H1 (cell line): ENCODE results near the gene AGRN. TPM values are rescaled to one million over a fixed set of nuclear protein-coding genes. Genes with fewer than 3 reads are reported as not detected.
A peak's percentile ranks its signal among the peaks of the same experiment; 100 is the strongest.

Experiments used
- CTCF ChIA-PET: fragments of 300-600 bp; sonication (Branson Sonifier 250); formaldehyde crosslinking; loops from one replicate; lab custom pipeline; 2021; ENCODE audit not compliant: partially characterized antibody; lab: Charles Lee
- POLR2A ChIA-PET: fragments of 300-600 bp; sonication (Branson Sonifier 250); formaldehyde crosslinking; loops from one replicate; lab custom pipeline; 2021; ENCODE audit warnings: inconsistent platforms; ENCODE audit not compliant: partially characterized antibody; lab: Charles Lee
- DNase-seq, 2 experiments: peaks; one replicate each; pipeline versions ENCODE4 v3.0.0 to v3.0.0-alpha.2; 2010 to 2022; ENCODE audit warnings: low spot score in 2 of 2, low read depth in 1 of 2, mixed read lengths in 1 of 2
- FAIRE-seq: peaks from 2 replicates; lab custom pipeline; 2011; peaks lifted over from hg19 to GRCh38; lab: Jason Lieb, UNC
- H2AFZ ChIP-seq: 2 replicates; pipeline ENCODE4 v1.8.1; 2012; ENCODE audit warnings: low read length, inconsistent platforms
- H2AK5ac ChIP-seq: 2 replicates; pipeline ENCODE4 v1.6.1; 2013; ENCODE audit warnings: low read depth, low read length
- H2BK120ac ChIP-seq: replicated peaks from 2 replicates; pipeline ENCODE3; 2013; ENCODE audit warnings: low read depth, low read length, inconsistent platforms
- H2BK12ac ChIP-seq: 2 replicates; pipeline ENCODE4 v1.6.1; 2013; ENCODE audit warnings: low read depth, low read length
- H2BK15ac ChIP-seq: 2 replicates; pipeline ENCODE4 v1.6.1; 2013; ENCODE audit warnings: low read length
- H2BK20ac ChIP-seq: 2 replicates; pipeline ENCODE4 v1.6.1; 2013; ENCODE audit warnings: low read length
- H2BK5ac ChIP-seq: 2 replicates; pipeline ENCODE4 v1.6.1; 2013; ENCODE audit warnings: low read depth, low read length
- H3K14ac ChIP-seq: 2 replicates; pipeline ENCODE4 v1.6.1; 2013; ENCODE audit warnings: inconsistent platforms; ENCODE audit not compliant: insufficient read length
- H3K18ac ChIP-seq: 2 replicates; pipeline ENCODE4 v1.6.1; 2013; ENCODE audit warnings: low read length; ENCODE audit errors: extremely low read depth
- H3K23ac ChIP-seq: 2 replicates; pipeline ENCODE4 v1.6.1; 2013; ENCODE audit warnings: inconsistent platforms; ENCODE audit not compliant: insufficient read length
- H3K23me2 ChIP-seq: 2 replicates; pipeline ENCODE4 v1.6.1; 2013; ENCODE audit warnings: low read depth, low read length
- H3K27ac ChIP-seq: 2 replicates; pipeline ENCODE4 v1.6.1; 2011; ENCODE audit warnings: low read depth, low read length, inconsistent platforms
- H3K27me3 ChIP-seq, 4 experiments: replicated peaks in 1 of 4; 1 replicate in 1 of 4; 2 replicates in 3 of 4; pipeline versions ENCODE4 v1.6.1 to v1.8.1; 2011 to 2013; ENCODE audit warnings: low read length in 3 of 4, mild to moderate bottlenecking in 3 of 4, inconsistent platforms in 2 of 4, mixed read lengths in 2 of 4, moderate library complexity in 1 of 4; ENCODE audit not compliant: control insufficient read depth in 3 of 4, insufficient read depth in 3 of 4; ENCODE audit errors: extremely low read depth in 1 of 4
- H3K36me3 ChIP-seq, 4 experiments: 2 replicates each; pipeline versions ENCODE4 v1.6.1 to v1.8.1; 2011 to 2013; ENCODE audit warnings: mild to moderate bottlenecking in 4 of 4, low read length in 3 of 4, moderate library complexity in 2 of 4, control low read depth in 1 of 4, inconsistent platforms in 1 of 4; ENCODE audit not compliant: insufficient read depth in 4 of 4, control insufficient read depth in 2 of 4
- H3K4ac ChIP-seq: replicated peaks from 2 replicates; pipeline ENCODE3; 2013; ENCODE audit warnings: low read length, low read depth, mixed read lengths, inconsistent platforms; ENCODE audit not compliant: insufficient read length
- H3K4me1 ChIP-seq, 4 experiments: replicated peaks in 1 of 4; 1 replicate in 1 of 4; 2 replicates in 3 of 4; pipeline versions ENCODE4 v1.6.1 to v1.8.1; 2011 to 2013; ENCODE audit warnings: low read length in 3 of 4, inconsistent platforms in 2 of 4, mixed read lengths in 1 of 4; ENCODE audit not compliant: insufficient read depth in 4 of 4, control insufficient read depth in 3 of 4
- H3K4me2 ChIP-seq, 2 experiments: 2 replicates each; pipeline versions ENCODE4 v1.6.1 to v1.8.1; 2011 to 2013; ENCODE audit warnings: low read depth in 2 of 2, low read length in 2 of 2, control low read depth in 1 of 2, inconsistent platforms in 1 of 2, mild to moderate bottlenecking in 1 of 2; ENCODE audit not compliant: insufficient read depth in 1 of 2
- H3K4me3 ChIP-seq, 4 experiments: fragments of 200-600, 300-600 bp in 1 of 4; sonication (generic), shearing (Covaris generic), sonication (Bioruptor Twin) in 1 of 4; 2 replicates each; pipeline versions ENCODE4 v1.5.1 to v1.8.1; 2011 to 2016; ENCODE audit warnings: low read length in 4 of 4, low read depth in 3 of 4, control low read depth in 2 of 4, inconsistent platforms in 2 of 4, mild to moderate bottlenecking in 2 of 4, mixed read lengths in 1 of 4, moderate library complexity in 1 of 4; ENCODE audit not compliant: insufficient read depth in 2 of 4; ENCODE audit errors: extremely low read depth in 1 of 4
- H3K56ac ChIP-seq: replicated peaks from 2 replicates; pipeline ENCODE3; 2013; ENCODE audit warnings: low read depth, mild to moderate bottlenecking, mixed read lengths, low read length, inconsistent platforms; ENCODE audit not compliant: insufficient read length
- H3K79me1 ChIP-seq: 2 replicates; pipeline ENCODE4 v1.6.1; 2013; ENCODE audit warnings: low read depth, low read length, control low read depth
- H3K79me2 ChIP-seq, 2 experiments: 2 replicates each; pipeline versions ENCODE4 v1.6.1 to v1.8.1; 2012 to 2013; ENCODE audit warnings: low read length in 2 of 2, mild to moderate bottlenecking in 2 of 2, inconsistent platforms in 1 of 2; ENCODE audit not compliant: insufficient read depth in 2 of 2, control insufficient read depth in 1 of 2
- H3K9ac ChIP-seq, 4 experiments: replicated peaks in 1 of 4; 1 replicate in 1 of 4; 2 replicates in 3 of 4; pipeline versions ENCODE4 v1.6.1 to v1.8.1; 2011 to 2013; ENCODE audit warnings: low read depth in 3 of 4, low read length in 3 of 4, control low read depth in 2 of 4, mild to moderate bottlenecking in 2 of 4, moderate library complexity in 2 of 4, inconsistent platforms in 1 of 4; ENCODE audit errors: extremely low read depth in 1 of 4
- H3K9me3 ChIP-seq, 2 experiments: 2 replicates each; pipeline versions ENCODE4 v1.6.1 to v1.8.1; 2012 to 2013; ENCODE audit warnings: mild to moderate bottlenecking in 2 of 2, moderate library complexity in 2 of 2, control low read depth in 1 of 2, inconsistent platforms in 1 of 2, low read depth in 1 of 2, low read length in 1 of 2, mixed read lengths in 1 of 2; ENCODE audit not compliant: insufficient read depth in 2 of 2
- H4K20me1 ChIP-seq, 2 experiments: replicated peaks in 1 of 2; 2 replicates each; pipeline versions ENCODE3 to v1.8.1; 2011 to 2013; ENCODE audit warnings: inconsistent platforms in 2 of 2, low read length in 2 of 2, mild to moderate bottlenecking in 1 of 2; ENCODE audit not compliant: insufficient read depth in 2 of 2, control insufficient read depth in 1 of 2
- H4K5ac ChIP-seq: 2 replicates; pipeline ENCODE4 v1.6.1; 2013; ENCODE audit warnings: low read length, low read depth, mixed read lengths, inconsistent platforms; ENCODE audit not compliant: insufficient read length
- H4K8ac ChIP-seq: 2 replicates; pipeline ENCODE4 v1.8.0; 2013; ENCODE audit warnings: mild to moderate bottlenecking, moderate library complexity, low read length, inconsistent platforms; ENCODE audit not compliant: insufficient read depth; ENCODE audit errors: extremely low read depth
- H4K91ac ChIP-seq: replicated peaks from 2 replicates; pipeline ENCODE3; 2013; ENCODE audit warnings: low read length, mixed read lengths, inconsistent platforms; ENCODE audit not compliant: insufficient read length
- CREB1 ChIP-seq: IDR thresholded peaks from 2 replicates; pipeline ENCODE4 v1.6.1; 2012; ENCODE audit warnings: inconsistent platforms
- EP300 ChIP-seq, 2 experiments: IDR thresholded peaks; 1 replicate in 1 of 2; 2 replicates in 1 of 2; pipeline ENCODE4 v1.6.1; 2011 to 2012; ENCODE audit warnings: low read depth in 2 of 2, low read length in 2 of 2, mild to moderate bottlenecking in 2 of 2, borderline replicate concordance in 1 of 2, inconsistent platforms in 1 of 2, moderate library complexity in 1 of 2
- KDM4A ChIP-seq: IDR thresholded peaks from one replicate; pipeline ENCODE4 v1.7.1; 2012; ENCODE audit warnings: low read depth, mild to moderate bottlenecking, moderate library complexity, low read length, inconsistent platforms; ENCODE audit not compliant: severe bottlenecking
- MAFK ChIP-seq: IDR thresholded peaks from 2 replicates; pipeline ENCODE4 v1.6.1; 2012; ENCODE audit warnings: low read depth, mild to moderate bottlenecking, improper control_type of control experiment, low read length
- PHF8 ChIP-seq: fragments of 200-600 bp; sonication (generic); conservative IDR thresholded peaks from 2 replicates; pipeline ENCODE4 v1.7.1; 2012; ENCODE audit warnings: low read depth, mild to moderate bottlenecking, inconsistent platforms, low read length, moderate library complexity
- SAP30 ChIP-seq: fragments of 300-600 bp; sonication (generic); IDR thresholded peaks from 2 replicates; pipeline ENCODE4 v1.7.1; 2012; ENCODE audit warnings: low read length, moderate library complexity, mild to moderate bottlenecking, inconsistent platforms; ENCODE audit not compliant: insufficient read depth, insufficient replicate concordance
- TAF1 ChIP-seq: IDR thresholded peaks from 2 replicates; pipeline ENCODE4 v1.6.1; 2011; ENCODE audit warnings: mild to moderate bottlenecking, low read depth, low read length
- TBP ChIP-seq: IDR thresholded peaks from 2 replicates; pipeline ENCODE4 v1.6.1; 2011; ENCODE audit warnings: low read depth, low read length, improper control_type of control experiment
- TCF12 ChIP-seq: IDR thresholded peaks from 2 replicates; pipeline ENCODE4 v1.6.1; 2011; ENCODE audit warnings: low read depth, mild to moderate bottlenecking, low read length
- WGBS, 2 experiments: shearing (Covaris generic) in 1 of 2; methylation state at CpG; one replicate each; pipeline versions ENCODE4 v1.1.6 to v1.1.7; 2013 to 2015; ENCODE audit warnings: low lambda C conversion rate in 2 of 2, mixed read lengths in 2 of 2, inconsistent platforms in 1 of 2, low coverage in 1 of 2, missing lambda C conversion rate in 1 of 2; ENCODE audit not compliant: insufficient replicate concordance in 2 of 2, insufficient coverage in 1 of 2, insufficient read length in 1 of 2; ENCODE audit errors: extremely low coverage in 1 of 2, missing lambda C conversion rate in 1 of 2; 5-methylcytosine and 5-hydroxymethylcytosine counted together
- polyA plus RNA-seq, 7 experiments: library from polyadenylated mRNA; depleted of rRNA in 3 of 7; stranded (reverse) in 5 of 7; unstranded in 2 of 7; fragments of >200 nt in 5 of 7; fragments of 200-250 nt in 2 of 7; gene quantifications; 1 replicate in 5 of 7; 2 replicates in 1 of 7; 4 replicates in 1 of 7; pipeline versions ENCODE4 v1.2.1 to v1.2.3, GENCODE V29; 2011 to 2013; ENCODE audit warnings: missing spikeins in 2 of 7, mixed read lengths in 2 of 7
- total RNA-seq: library from RNA; stranded (reverse); fragmentation: NEBNext Ultra II Directional; extraction: Animal tissue kit (Norgen Biotek cat#: 25700); gene quantifications from 2 replicates; pipeline ENCODE4 v1.2.1, GENCODE V29; 2021

The AGRN gene
- total and polyA plus RNA-seq, 2 of the 8 experiments (the other 6 are each of a cell fraction or from before 2014, with no cell fraction given), result 52.3 to 155 TPM

GRCh38 chr1:1088801-1089680 is 69.1 kb downstream of the AGRN start:
- H3K36me3 ChIP-seq, result no peaks in the 10 kb centered on the region
- H3K14ac ChIP-seq, result no peak overlapping the region
- H3K4me2 ChIP-seq, result no peak overlapping the region
- 92% methylated on average over 41 of the region's 46 CpGs; no CpG with 5 or more reads in 1 of the 2 experiments for WGBS, 2 experiments
- peaks cover 0 to 3% of the 10 kb centered on the region in 2 experiments for H4K20me1 ChIP-seq
- H2AFZ ChIP-seq, result no peak overlapping the region
- no peak overlapping the region for H2BK5ac ChIP-seq
- no peaks in the 10 kb centered on the region for H3K79me1 ChIP-seq
- peaks cover 0 to 16% of the 10 kb centered on the region in 2 experiments; a peak in 2 of 4 replicates for H3K9me3 ChIP-seq
- no peak for DNase-seq
- no peak overlapping the region for H3K4ac ChIP-seq
- no peak overlapping the region for H2BK20ac ChIP-seq
- H3K27ac ChIP-seq, result no peak overlapping the region
- H3K4me1 ChIP-seq, result no peaks in the 10 kb centered on the region
- no peak overlapping the region for H2AK5ac ChIP-seq
- peaks cover 0 to 2% (median 0%) of the 10 kb centered on the region in 4 experiments; a peak in 1 of 7 replicates for H3K27me3 ChIP-seq
- H3K23ac ChIP-seq, result no peak overlapping the region
- H3K18ac ChIP-seq, result no peak overlapping the region
- no peak overlapping the region for H3K4me3 ChIP-seq
- H4K8ac ChIP-seq, result peak overlapping the region; percentile 79; the same call in 1 of the 2 replicates
- no peak overlapping the region for H3K56ac ChIP-seq
- H4K91ac ChIP-seq, result no peak overlapping the region
- H3K79me2 ChIP-seq, result no peaks in the 10 kb centered on the region
- no peak overlapping the region for H4K5ac ChIP-seq
- H2BK120ac ChIP-seq, result no peak overlapping the region
- H2BK12ac ChIP-seq, result no peak overlapping the region
- FAIRE-seq, result no peak
- POLR2A ChIA-PET, result interaction anchor here (1.1 to 1.3 kb wide), 2 partner anchors 13 to 15 kb away, joined by 3 to 5 read pairs; no protein-coding TSS in a partner anchor
- H2BK15ac ChIP-seq, result no peak overlapping the region
- no peak for TF ChIP-seq EP300 (IDR thresholded peaks at IDR 0.05; ENCODE audit: borderline replicate concordance in 1 of 2, low read depth in 2 of 2, low read length in 2 of 2)
- no peak for TF ChIP-seq KDM4A
- no peak for TF ChIP-seq TCF12
- no peak for TF ChIP-seq SAP30
- TF ChIP-seq CREB1, result no peak
- no peak for TF ChIP-seq MAFK
- TF ChIP-seq TBP, result no peak
- no peak for TF ChIP-seq PHF8
- TF ChIP-seq TAF1, result no peak
- CTCF ChIA-PET, result interaction anchor here (0.8 to 1.3 kb wide), 5 partner anchors 15 to 203 kb away, joined by 3 read pairs; partner anchors contain the start of gene RNF223
- no peaks in the 10 kb centered on the region for H3K23me2 ChIP-seq
- no peak overlapping the region for H3K9ac ChIP-seq
